ENCODE measurements around the gene AUP1. TPM values are rescaled to one million over a fixed set of nuclear protein-coding genes. Genes with fewer than 3 reads are reported as not detected.
"Not testable (repeated sequence)": the region's sequence is repeated elsewhere in the genome, so short reads cannot be mapped to it uniquely, and the experiment has no call there.

The AUP1 gene
- total RNA-seq, 1 donor from 2014 or later: 74.2 TPM

GRCh38 chr2:74497777-74498499 is 31.6 kb downstream of the AUP1 start:
- ATAC-seq: peak; percentile 41

DNA sequence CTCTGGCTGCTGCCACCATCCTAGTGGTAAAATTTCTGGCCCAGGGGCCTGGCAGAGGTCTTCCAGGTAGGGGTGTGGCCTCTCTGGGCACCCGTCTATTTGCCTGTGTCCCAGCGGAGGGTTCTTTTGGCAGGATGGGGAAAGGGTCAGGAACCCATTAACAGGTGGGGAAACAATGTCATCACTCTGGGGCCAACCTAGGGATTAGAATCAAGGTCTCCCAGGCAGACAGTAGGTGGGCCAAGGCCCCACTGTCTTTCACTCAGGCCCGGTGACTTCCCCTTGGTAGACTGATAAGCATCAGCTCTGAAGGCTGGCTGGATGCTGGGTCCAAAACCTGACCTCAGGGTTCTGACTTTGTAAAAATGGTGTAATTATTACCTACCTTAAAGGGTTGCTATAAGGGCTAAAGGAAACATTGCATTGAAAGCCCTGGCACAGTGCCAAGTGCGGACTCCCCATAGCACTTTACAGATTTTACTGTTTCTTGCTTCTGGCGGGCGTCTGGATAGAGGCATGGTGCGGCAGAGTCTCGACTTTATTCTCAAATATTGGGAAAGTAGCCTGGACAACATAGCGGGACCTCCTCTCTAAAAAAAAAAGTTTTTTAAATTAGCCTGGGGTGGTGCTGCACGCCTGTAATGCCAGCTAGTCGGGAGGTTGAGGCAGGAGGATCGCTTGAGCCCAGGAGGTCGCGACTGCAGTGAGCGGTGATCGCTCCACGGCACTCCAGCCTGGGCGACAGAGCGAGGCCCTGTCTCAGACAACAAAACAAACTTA is 32.3 kb downstream of the AUP1 start:
- ATAC-seq: no peak

DNA sequence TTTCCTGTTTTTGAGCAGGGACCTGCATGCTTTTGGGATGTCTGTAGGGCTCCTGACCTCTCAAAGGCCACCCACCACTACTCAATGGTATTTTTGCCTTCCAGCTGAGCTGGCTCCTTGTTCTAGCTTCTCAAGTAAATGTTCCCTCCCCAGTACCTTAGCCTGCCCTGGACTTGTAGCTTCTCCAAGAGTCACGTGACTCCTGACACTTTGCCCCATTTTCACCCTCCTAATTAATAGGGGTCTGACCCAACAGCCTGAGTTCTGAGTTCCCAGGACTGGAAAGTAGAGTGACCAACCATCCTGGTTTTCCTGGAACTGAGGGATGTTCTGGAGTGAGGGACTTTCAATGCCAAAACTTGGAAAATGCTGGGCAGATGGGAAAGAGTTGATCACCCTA is 34.1 kb downstream of the AUP1 start:
- no peak for ATAC-seq

DNA sequence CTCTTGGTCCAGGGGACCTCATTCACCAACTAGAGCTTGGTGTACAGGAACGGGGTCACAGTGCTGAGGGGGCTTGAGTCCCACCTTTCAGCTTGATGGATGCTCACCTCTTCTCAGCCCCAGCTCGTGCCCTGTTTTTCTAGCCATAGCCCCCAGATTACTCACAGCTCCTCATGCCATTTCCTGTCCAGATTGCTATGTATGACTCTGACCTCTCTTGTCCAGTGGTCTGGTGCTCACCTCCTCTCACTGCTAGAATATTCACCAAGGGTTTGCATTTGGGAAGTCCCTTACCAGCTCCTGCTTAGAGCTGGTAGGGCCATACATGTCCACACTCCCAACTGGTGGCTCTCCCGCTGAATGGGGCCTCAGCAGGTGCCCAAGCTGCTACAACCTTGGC is 36.0 kb downstream of the AUP1 start:
- no peak for ATAC-seq

DNA sequence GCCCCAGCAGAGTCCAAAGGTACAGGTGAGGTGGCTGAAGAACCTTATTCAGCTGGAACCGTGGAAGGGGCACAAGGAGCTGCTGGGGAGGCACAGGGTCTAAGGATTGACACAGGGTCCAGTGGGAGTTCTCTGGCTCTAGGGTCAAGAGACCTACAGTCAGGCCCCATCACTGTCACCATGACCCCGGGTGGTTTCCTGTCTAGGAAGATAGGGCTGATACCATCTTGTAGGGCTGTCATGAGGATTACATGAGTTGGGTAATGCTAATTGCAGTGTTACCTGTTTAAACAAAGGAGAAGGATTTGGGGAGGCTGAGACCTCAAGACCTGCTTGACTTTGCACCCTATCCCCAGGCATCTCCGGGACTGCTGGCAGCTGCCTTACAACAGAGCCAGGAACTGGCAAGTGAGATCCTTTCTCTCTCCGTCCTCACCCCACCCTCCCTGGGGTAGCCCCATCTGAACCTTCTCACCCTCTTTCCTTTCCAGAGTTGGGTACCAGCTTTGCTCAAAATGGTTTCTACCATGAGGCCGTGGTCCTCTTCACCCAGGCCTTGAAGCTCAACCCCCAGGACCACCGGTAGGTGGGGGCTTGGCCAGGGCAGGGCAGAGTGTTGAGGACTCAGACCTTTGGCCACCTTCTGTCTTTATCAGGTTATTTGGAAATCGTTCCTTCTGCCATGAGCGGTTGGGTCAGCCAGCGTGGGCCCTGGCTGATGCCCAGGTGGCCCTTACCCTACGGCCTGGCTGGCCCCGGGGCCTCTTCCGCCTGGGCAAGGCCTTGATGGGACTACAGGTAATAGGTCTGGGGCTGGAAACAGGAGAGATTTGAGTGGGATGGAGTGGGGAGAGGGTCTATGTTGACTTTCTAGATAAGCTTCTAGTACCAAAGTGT is 37.6 kb downstream of the AUP1 start:
- ATAC-seq: no peak

GRCh38 chr2:74489906-74490305 is 39.6 kb downstream of the AUP1 start:
- no peak for ATAC-seq

GRCh38 chr2:74488643-74489481 is 40.6 kb downstream of the AUP1 start:
- ATAC-seq: no peak

DNA sequence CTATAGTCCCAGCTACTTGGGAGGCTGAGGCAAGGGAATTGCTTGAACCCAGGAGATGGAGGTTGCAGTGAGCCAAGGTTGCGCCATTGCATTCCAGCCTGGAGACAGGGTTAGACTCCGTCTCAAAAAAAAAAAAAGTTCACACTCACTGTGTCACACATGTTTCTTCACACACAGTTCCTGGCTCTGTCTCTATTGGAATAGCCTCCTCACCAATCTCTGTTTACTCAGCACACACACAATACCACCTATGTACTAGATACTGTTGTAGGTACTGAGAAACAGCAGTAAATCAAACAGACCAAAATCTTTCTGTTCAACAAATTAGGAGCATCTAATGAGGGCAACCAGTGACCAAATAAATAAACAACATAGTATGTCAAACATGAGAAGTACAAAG is 43.4 kb downstream of the AUP1 start:
- no peak for ATAC-seq

- not testable (repeated sequence) for ATAC-seq
Observed at GRCh38 chr2:74483675-74484164, 45.8 kb downstream of the AUP1 start.

GRCh38 chr2:74482801-74483674 is 46.5 kb downstream of the AUP1 start, which contains the start of the genes CCDC142 and TTC31:
Gene CCDC142, minus strand, starts transcription at chr2:74482998. Its CDS starts 161 bp downstream, at chr2:74482837.
Gene TTC31, plus strand, starts transcription at chr2:74483081. Its CDS starts 15 bp downstream, at chr2:74483096.
- ATAC-seq: peak; percentile 98

GRCh38 chr2:74481961-74482800 is 47.3 kb downstream of the AUP1 start:
- ATAC-seq: peak; percentile 51

GRCh38 chr2:74481431-74481830 is 48.1 kb downstream of the AUP1 start:
- ATAC-seq: no peak

Other genes with a start within 250 kb of the AUP1 start
- gene SLC4A5, start 186.3 kb downstream of the AUP1 start, total RNA-seq: 0.56 TPM
- 86.4 TPM for gene DCTN1, start 149.4 kb downstream of the AUP1 start, total RNA-seq
- 0.56 TPM for gene C2orf81, start 108.1 kb downstream of the AUP1 start, total RNA-seq
- 4.3 TPM for gene WDR54, start 108.0 kb downstream of the AUP1 start, total RNA-seq
- 18.3 TPM for gene RTKN, start 87.8 kb downstream of the AUP1 start, total RNA-seq
- gene INO80B, start 74.6 kb downstream of the AUP1 start, total RNA-seq: 22.6 TPM
- 30.6 TPM for gene WBP1, start 71.3 kb downstream of the AUP1 start, total RNA-seq
- 22.6 TPM for gene MOGS, start 64.3 kb downstream of the AUP1 start, total RNA-seq
- 87.5 TPM for gene MRPL53, start 57.0 kb downstream of the AUP1 start, total RNA-seq
- 4.6 TPM for gene CCDC142, start 46.7 kb downstream of the AUP1 start, total RNA-seq
- gene TTC31, start 46.6 kb downstream of the AUP1 start, total RNA-seq: 10.5 TPM
- 0.32 TPM for gene LBX2, start 30.1 kb downstream of the AUP1 start, total RNA-seq
- gene PCGF1, start 22.0 kb downstream of the AUP1 start, total RNA-seq: 20.6 TPM
- not detected for gene TLX2, start 15.3 kb downstream of the AUP1 start, total RNA-seq
- 5.6 TPM for gene DQX1, start 3.5 kb downstream of the AUP1 start, total RNA-seq
- 17.9 TPM for gene HTRA2, start 227 bp upstream of the AUP1 start, total RNA-seq
- 0.52 TPM for gene LOXL3, start 24.2 kb upstream of the AUP1 start, total RNA-seq
- gene DOK1, start 25.0 kb upstream of the AUP1 start, total RNA-seq: 0.56 TPM
- gene M1AP, start 118.6 kb upstream of the AUP1 start, total RNA-seq: 1.6 TPM
- gene SEMA4F, start 124.5 kb upstream of the AUP1 start, total RNA-seq: 1.4 TPM

Data from esophagus mucosa (tissue), 1 donor.